Astrocyte of the cerebellum (primary cell): ENCODE measurements around the gene TNFRSF4.
"Not testable (repeated sequence)": the region's sequence is repeated elsewhere in the genome, so short reads cannot be mapped to it uniquely, and the experiment has no call there.

Experiments used
- DNase-seq: peaks from one replicate; pipeline ENCODE4 v3.0.0-alpha.2; 2011; ENCODE audit warnings: low read depth
- H3K4me3 ChIP-seq: 2 replicates; pipeline ENCODE4 v1.5.1; 2011; ENCODE audit warnings: mild to moderate bottlenecking, low read depth, low read length, moderate library complexity
- CTCF ChIP-seq: IDR thresholded peaks from 2 replicates; pipeline ENCODE4 v1.5.1; 2012; ENCODE audit warnings: low read length, low read depth, moderate library complexity, mild to moderate bottlenecking; ENCODE audit errors: missing control alignments
- in situ Hi-C: cut with HindIII; loops from 2 replicates; pipeline ENCODE4 v1.10.0; 2017; ENCODE audit warnings: low sequenced_read_pairs

The TNFRSF4 gene

DNA sequence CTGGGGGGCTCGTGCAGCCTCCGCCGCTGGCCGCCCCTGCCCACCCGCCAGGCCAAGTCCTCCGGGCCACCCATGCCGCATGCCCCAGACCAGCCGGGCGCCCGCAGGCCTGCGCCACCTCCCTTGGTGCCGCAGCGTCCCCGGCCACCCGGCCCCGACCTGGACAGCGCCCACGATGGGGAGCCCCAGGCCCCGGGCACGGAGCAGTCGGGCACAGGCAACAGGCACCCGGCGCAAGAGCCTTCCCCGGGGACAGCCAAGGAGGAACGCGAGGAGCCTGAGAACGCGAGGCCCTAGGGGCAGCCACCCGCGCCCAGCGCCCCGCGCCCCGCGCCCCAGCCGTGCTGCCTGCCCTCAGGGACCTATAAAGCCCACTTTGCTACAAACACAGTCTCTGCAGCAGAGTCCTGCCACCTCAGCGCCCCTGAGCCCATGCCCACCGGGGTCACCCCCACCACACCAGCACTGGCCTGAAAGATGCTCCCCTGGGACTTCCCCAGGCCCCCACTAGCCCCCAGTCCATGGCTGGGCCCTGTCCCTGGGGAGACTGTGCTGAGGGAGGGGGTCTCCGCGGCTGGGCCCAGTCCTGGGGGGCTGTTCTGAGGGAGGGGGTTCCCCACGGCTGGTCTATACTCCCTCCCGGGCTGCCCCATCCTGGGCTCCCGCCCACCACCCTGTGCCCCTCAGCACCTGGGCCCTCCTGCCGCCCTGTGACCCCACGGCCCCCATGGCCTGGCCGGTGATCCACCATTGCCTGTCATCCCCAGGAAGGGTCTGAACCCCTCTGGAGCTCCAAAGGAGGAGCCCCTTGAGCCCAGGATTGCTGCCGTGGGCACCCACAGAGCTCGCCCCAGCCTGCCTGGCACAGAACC, 16.2 kb downstream of the TNFRSF4 start:
- TF ChIP-seq CTCF, result no peak
- no peak for DNase-seq
- no peak overlapping the region for H3K4me3 ChIP-seq
- in situ Hi-C loops, result no loop called here

DNA sequence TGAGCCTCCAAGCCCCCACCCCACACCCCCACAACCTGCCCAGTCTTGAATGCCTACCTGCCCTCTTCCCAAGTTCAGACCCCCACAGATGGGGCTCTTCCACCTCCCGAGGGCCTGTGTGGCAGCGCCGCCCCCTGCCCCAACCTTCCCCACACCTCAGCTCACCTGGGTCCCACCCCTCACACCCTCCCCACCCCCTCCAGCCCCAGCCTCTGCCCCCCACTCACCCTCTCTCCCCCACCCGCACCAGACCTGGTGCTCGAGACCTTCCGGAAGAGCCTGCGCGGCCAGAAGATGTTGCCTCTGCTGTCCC, 16.8 kb downstream of the TNFRSF4 start:
- H3K4me3 ChIP-seq, result no peak overlapping the region
- in situ Hi-C loops, result no loop called here
- no peak for DNase-seq
- no peak for TF ChIP-seq CTCF

DNA sequence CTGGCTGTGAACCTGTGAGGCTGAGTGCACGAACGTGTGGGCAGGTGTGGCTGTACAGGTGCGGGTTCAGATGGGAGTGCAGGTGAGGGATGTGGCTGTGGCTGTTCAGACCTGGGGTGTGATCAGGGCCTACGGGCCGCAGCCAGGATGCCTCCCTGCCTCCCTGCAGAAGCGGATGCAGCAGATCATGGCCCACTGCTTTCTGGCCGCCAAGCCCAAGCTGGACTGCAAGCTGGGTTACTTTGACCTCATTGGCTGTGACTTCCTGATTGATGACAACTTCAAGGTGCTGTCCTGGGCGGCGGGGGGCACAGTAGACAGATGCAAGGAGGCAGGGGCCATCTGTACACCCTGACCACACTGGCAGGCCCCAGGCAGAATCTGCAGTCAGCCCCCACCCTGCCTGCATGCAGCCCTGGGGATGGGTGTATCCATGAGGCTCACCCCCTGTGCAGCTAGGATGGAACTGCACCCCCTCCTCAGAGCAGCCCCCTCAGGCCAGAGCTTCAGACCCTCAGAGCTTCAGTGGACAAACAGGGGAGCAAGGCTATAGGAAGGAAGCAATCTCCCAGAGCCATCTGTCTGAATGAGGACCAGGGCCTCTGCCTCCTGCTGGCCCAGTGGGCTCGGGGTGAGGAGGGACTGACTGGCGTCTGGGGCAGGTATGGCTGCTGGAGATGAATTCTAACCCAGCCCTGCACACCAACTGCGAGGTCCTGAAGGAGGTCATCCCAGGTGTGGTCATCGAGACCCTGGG, 17.3 kb downstream of the TNFRSF4 start:
- no peak overlapping the region for H3K4me3 ChIP-seq
- no peak for TF ChIP-seq CTCF
- DNase-seq, result no peak
- in situ Hi-C loops, result no loop called here

DNA sequence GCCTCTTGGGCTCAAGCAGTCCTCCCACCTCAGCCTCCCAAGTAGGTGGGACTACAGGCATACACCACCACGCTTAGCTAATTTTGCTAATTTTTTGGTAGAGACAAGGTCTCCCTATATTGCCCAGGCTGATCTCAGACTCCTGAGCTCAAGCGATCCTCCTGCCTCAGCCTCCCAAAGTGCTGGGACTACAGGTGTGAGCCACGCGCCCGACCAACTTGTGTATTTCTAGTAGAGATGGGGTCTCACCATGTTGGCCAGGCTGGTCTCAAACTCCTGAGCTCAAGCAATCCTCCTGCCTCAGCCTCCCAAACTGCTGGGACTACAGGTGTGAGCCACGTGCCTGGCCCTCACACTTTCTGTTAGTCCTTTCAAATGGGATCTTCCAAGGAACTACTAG, 18.2 kb downstream of the TNFRSF4 start:
- in situ Hi-C loops, DNase-seq, H3K4me3 ChIP-seq: not testable (repeated sequence)

GRCh38 chr1:1194723-1195122, 19.2 kb downstream of the TNFRSF4 start:
- no peak for DNase-seq
- no peak overlapping the region for H3K4me3 ChIP-seq
- TF ChIP-seq CTCF, result no peak
- in situ Hi-C loops, result no loop called here

DNA sequence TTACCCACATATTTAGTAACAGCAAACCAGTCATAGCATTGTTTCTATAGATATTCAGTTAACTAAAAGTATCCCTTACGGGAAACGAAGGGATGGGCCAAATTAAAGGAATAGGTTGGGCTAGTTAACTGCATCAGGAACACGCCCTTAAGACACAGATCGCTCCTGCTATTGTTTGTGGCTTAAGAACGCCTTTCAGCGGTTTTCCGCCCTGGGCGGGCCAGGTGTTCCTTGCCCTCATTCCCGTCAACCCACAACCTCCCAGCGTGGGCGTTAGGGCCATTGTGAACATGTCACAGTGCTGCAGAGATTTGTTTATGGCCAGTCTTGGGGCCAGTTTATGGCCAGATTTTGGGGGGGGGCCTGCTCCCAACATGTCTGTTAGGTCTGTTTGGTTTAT, 22.2 kb downstream of the TNFRSF4 start:
- TF ChIP-seq CTCF, result no peak
- DNase-seq, result no peak
- no peak overlapping the region for H3K4me3 ChIP-seq

GRCh38 chr1:1189111-1189510, 24.8 kb downstream of the TNFRSF4 start:
- in situ Hi-C loops, result no loop called here

More for the DNA sequence above, 22.2 kb downstream of the TNFRSF4 start:
- in situ Hi-C loops, result no loop called here

More at GRCh38 chr1:1189111-1189510, 24.8 kb downstream of the TNFRSF4 start:
- no peak for TF ChIP-seq CTCF
- no peak for DNase-seq
- no peak overlapping the region for H3K4me3 ChIP-seq
